COLO829 (cell line): ENCODE measurements around the gene FREM1.

Source experiments
- DNase-seq: peaks from one replicate; pipeline ENCODE4 v3.0.0; 2012; ENCODE audit warnings: low spot score

The FREM1 gene

DNA sequence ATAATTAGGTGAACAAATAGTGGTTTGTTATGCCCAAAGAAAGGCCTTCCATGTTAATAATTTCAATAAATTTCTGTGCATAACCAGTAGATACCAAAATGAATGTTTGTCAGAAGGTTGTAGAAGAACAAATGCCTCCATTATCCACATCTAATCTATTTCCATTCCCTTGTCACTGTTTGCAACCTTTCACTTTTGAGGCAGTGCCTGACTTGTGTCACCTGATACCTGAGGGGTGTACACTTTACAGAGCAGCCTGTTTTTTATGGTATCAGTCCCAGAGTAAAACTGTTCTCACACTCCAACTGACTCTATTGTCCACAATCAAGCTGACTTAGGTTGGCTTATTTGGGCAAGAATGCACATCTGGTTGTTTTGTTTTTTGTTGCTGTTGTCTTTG is 40.1 kb downstream of the FREM1 start:
- peak; percentile 62 for DNase-seq

DNA sequence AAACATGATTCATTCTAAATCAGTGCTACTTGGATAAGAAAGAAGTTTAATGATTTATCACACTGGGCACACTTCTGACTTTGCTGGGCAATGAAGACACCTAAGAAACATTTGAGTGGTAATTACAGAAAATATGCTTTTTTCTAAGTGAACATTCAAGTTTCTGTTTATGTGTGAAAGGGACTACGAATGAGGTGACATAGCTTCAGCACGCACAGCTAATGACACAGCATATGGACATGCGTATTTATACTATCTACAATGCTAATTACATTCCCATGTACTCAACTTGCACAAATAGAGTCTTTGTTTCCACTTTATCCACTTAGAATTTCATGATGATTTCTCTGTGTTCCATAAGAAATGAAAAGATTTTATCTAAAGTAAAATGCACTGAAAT is 40.6 kb downstream of the FREM1 start:
- DNase-seq: peak; percentile 80

DNA sequence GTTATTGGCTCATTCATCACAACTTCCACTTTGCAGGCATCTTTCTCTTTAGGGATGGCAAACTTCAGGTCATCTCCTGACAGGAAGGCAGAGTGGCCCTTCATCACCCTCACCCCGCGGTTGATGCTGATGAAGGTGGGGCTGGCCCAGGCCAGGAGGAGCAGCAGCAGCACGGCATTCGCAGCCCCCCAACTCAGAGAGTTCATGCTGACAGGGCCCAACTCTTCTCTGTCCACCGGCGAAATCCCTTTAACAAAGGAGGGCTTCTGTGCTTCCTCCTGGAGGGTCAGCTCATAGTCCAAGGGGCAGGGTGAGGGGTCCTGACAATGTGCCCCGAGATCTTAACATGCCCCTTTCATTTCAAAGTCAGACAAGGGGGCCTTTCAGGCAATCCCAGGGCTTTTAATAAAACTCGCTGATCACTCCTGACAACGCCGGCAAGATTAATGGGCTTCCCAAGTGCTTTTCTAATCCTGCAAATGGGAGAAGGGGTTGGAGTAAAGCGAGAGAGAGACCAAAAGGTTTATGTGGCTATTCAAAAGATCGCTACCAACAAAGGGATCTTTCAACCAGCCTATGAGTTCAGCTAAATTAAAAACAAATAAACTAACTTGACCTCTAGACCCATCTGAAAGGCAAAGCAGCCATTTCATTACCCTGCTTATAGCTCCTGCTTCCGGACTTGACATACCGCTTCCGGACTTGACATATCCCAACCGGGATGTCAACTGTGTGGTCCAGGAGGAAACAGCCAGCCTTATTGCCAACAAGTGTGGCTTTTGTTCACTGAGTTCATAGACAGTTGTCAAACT is 41.2 kb downstream of the FREM1 start:
- DNase-seq: peak; percentile 67

DNA sequence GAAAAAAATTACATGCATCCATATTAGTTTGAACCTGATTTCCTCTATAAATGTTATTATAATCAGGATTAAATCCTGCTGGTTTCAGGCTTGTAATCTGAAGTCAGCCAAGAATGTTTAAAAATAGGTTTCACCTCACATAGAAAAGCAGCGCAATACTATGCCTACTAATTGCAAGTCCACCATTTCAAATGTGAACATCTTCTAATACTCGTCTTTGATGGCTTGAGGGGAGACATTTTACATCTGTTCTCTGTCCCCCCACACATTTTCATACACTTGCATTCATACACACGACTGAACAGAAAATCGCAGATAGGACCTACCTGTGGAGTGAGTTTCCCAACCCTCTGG is 41.8 kb downstream of the FREM1 start:
- no peak for DNase-seq

- no peak for DNase-seq
Measured at GRCh38 chr9:14866200-14866749, 44.0 kb downstream of the FREM1 start.

DNA sequence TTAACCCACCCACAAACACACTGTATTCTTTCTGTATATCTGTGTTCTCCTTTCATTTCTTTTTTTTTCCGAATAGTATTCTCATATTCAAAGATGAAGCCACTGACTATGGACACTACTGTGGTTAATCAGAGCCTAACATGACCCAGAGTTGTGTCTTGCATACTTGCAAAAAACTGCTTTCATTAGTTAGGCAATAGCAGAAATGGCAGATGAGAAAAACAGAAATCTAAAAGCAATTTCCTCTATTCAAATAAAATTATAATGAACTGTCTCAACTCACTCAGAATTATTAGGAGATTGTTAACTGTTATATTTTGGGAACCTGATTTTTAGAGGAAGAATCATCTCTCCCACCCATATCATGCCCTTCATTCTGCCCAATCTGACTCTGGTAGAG is 45.9 kb downstream of the FREM1 start:
- DNase-seq: no peak

DNA sequence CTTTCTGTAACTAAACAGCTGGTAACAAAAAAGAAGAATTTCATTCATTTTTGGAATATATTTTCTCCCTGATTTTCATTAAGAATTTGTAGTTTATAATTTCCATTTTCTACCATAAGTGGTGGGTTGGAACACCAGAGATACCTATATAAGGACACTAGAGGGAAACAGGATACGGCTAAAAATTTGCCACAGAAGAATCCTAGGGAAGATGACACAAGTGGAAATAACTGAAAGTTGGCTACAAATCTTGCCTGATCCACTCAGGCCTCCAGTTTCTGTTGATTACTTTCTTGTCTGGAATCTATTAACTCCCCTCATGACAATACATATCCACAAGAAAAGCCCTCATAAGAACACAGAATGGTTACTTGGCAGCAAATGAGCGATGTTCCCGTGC is 46.8 kb downstream of the FREM1 start:
- DNase-seq: no peak

- DNase-seq: no peak
Measured at GRCh38 chr9:14857449-14858305, 52.6 kb downstream of the FREM1 start.

- DNase-seq: no peak
Measured at GRCh38 chr9:14849851-14850250, 60.4 kb downstream of the FREM1 start.

- no peak for DNase-seq
Measured at GRCh38 chr9:14849296-14849695, 60.9 kb downstream of the FREM1 start.

DNA sequence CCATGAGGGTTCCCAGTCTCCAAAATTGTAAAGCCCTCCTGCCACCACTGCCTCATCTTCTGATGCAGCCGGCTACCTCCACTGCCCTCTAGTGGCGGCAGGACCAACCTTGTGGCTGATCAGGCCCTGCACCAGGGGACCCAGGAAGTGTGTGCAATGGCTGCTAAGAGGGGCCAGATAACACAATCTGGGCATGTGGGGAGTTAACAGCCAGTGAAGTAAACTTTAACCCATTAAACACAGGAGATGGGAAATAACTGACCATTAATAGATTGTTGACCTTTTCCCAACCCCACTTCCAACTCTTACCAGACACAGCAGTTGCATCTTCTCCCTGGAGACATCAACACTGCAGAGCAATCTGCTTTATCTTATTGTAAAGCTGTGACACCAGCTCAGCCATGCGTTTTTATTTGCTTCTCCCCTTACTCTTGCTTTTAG is 63.3 kb downstream of the FREM1 start:
- peak; percentile 36 for DNase-seq

- no peak for DNase-seq
Measured at GRCh38 chr9:14843163-14843562, 67.1 kb downstream of the FREM1 start.

- DNase-seq: no peak
Measured at GRCh38 chr9:14842269-14842668, 68.0 kb downstream of the FREM1 start.

DNA sequence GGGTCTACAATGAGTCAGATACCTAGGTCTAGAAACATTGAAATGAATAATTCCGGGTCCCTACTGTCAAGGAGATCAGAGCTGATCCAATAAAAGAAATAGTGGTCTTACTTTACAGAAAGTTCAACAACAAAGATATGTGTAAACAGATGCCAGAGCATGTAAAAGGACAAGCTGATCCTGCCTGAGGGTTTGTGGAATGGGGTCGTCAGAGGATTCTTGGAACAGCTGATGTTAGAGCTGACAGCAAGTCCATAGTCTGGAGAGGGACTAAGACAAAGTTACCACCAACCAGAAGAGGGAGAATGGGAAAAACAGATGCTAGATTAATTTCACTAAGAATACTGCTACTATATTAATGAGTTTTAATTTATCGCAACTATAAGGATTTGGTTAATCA is 71.5 kb downstream of the FREM1 start:
- DNase-seq: no peak

- no peak for DNase-seq
Measured at GRCh38 chr9:14836885-14837284, 73.3 kb downstream of the FREM1 start.

DNA sequence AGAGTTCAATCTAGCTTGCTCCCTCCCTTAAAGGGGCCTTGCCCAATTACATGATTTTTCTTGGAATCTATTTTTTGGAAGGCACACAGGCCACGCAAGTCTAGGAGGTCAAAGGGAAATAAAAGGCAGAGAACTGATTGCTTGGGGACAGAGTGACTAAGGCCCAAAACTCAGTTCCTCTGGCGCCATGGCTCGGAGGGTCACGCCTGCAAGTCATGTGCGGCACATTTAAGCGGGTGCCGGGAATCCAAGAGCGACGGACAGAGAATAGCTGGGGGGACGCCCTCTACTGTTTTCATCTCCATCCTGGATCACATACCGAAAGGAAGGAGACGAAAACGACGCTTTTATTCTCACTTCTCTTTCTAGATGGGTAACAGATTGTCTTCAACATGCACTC is 78.6 kb downstream of the FREM1 start:
- no peak for DNase-seq

DNA sequence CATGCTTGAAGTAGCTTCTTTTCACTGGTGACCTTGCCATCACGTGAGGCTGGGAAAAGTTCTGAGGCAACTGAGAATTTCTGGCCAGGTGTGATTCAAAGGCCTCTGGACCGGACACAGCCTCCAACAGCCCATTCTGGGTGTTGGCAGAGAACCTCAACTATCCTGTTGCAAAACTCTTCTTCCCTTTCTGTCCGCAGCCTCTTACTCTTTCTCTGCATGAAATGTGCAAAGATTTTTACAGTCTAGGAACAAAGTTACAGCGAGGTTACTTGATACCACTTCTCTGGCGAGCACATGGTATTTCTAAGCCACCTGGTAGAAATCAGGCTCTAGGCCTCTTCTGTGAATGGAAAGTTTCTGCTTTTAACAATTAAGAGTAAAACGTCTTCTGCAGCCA is 79.2 kb downstream of the FREM1 start:
- no peak for DNase-seq

- no peak for DNase-seq
Measured at GRCh38 chr9:14830057-14830456, 80.2 kb downstream of the FREM1 start.

DNA sequence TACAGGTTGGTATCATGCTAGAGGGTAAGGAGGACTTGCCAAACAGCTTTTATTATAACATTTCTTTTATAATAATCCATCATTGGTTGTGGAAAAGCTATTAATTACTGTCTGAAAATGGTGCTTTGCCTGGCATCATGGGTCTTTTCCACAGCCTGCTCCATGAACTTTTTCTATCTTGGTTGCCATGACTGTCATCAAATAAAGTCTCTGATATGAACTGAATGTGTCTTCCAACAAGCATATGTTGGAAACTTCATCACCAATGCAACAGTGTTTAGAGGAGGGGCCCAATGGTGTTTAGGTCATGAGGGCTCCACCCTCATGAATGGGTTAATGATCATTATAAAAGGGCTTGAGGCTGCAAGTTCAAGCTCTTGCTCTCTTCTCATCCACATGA is 81.0 kb downstream of the FREM1 start:
- DNase-seq: no peak

DNA sequence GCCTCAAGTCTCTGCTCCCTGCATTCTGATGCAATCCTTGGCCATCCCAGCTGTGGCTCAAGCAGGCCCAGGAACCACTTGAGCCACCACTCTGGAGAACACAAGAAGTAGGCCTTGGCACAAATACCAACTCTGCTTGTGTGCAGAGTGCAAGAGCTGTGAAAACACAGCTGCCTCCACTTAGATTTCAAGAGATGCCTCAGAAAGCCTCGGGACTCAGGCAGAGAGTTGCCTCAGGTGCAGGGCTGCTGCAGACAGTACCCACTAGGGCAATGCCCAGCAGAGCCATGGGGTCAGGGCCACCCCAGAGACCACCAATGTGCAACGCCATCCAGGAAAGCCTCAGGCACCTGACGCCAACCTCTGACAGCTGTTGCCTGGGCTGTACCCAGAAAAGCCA is 82.4 kb downstream of the FREM1 start:
- no peak for DNase-seq

DNA sequence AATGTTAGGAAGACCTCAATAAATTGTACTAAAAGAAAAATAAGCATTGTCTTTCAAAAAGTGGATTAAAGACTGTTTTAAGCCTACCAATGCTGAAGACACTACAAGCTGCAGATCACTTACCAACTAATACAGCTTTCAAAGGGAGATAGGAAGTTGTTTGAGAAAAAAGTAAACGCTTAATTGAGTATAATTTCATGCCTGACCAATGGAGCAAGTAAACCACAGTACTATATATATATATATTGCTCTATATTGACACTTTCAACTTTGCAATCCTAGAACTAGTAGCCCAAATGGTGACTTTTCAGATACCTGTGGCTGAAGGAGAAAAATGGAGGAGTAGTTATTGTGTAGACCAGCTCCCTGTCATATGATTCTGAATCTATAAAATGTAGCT is 85.7 kb downstream of the FREM1 start:
- DNase-seq: no peak

DNA sequence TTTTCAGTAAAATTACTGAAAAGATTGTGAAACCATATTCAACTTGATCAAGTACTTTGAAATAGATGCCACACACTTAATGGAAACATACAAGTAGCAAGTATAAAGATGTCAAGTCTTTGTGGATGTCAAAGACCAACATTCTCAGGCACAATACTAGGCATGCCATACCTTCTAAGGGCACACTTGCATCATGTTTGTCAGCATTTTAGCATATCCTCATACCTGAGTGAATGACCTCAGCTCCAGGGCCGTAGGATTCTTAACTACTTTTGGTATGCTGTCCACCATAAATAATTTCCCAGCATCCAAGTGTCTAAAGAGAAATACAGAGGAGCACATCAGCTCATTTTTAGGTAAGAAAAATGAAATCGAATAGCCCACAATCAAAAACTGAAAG is 86.4 kb downstream of the FREM1 start:
- no peak for DNase-seq

DNA sequence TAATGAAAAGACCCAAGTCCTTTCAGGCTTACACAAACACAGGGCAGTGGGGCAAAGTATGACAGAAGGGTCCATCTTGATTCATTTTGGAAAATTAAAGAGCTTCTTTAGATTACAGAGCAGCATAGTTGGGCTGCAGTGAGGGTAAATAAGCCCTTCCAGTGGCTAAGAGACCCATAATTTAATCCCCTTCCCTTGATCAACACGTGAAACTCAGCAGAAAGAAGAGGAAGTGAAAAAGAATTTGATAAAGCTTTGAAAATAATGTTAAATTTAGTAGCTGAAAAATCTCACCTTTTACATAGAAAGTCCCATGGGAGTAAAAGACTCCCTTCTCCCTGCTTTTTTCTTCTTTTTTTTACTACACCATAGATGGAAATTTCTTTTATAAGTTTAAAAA is 87.6 kb downstream of the FREM1 start:
- DNase-seq: no peak
